Measurements from ENCODE around the gene CHRD.

Gene CHRD

DNA sequence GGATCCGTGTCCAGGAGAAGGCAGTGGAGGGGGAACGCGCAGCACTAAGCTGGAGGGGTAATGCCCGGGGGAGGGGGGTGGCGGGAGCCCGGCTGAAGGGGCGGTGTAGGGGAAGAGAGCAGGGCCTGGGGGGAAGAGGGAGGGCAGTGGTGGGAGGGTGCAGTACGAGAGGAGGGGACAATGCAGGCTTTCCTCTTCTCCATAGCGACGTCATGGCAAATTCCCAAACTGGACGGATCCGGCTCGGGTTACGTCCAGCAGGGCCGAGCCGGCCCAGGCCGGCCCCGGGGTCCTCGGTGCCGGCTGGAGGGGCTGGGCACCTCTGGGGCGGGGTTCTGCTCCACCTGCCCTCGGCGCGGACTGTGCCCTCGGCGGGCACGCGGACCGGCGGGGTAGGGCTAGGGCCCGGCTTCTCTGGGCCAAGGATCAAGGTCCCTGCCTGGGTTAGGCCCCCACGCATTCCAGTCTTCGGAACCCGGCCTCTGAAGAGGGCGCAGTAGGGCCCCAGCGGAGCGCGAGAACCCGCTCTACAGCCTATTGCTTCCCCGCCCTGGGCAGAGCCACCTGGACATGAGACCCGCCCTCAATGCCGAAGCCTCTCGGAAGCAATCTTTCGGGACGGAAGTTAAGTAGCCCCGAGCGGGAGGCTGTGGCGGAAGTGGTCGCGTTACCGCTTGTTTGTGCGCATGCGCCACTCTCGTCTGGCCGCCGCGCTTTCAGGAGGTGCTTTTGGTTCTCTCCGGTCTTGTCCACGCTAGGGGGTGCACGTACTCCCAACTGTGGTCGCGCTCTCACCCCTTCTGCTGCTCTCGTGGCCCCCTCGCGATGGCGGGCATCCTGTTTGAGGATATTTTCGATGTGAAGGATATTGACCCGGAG is 16.9 kb upstream of the CHRD start:
- Histone ChIP-seq H3K9me2 (replicated peaks; ENCODE audit: control insufficient read depth, low read length) (no peaks in the 10 kb centered on the region), H3K27ac (ENCODE audit: low read depth, low read length) (peak overlapping the region; percentile 67), H3K4me3 (ENCODE audit: low read length) (peak overlapping the region; percentile 76), H3F3A (ENCODE audit: control insufficient read depth, insufficient read depth) (0 out of 2 replicates have a peak, but pooled peaks cover 3% of the 10 kb centered on the region), H4K20me1 (ENCODE audit: control insufficient read depth, insufficient read depth, low read depth, low read length) (peaks cover 6% of the 10 kb centered on the region; the same call in 1 of the 2 replicates), H3K79me2 (ENCODE audit: control insufficient read depth, low read length) (peaks cover 34% of the 10 kb centered on the region), H3K9me3 (ENCODE audit: control insufficient read depth, insufficient read depth, low read length) (no peaks in the 10 kb centered on the region), H3K4me2 (ENCODE audit: low read length) (peak overlapping the region; percentile 77), H3K36me3 (ENCODE audit: control insufficient read depth, low read length) (peaks cover 46% of the 10 kb centered on the region), H3K4me1 (ENCODE audit: control insufficient read depth, low read length) (peaks cover 22% of the 10 kb centered on the region), H3K27me3 (ENCODE audit: control insufficient read depth, low read length) (no peaks in the 10 kb centered on the region)
- TF ChIP-seq EZH2phosphoT487 (IDR thresholded peaks at IDR 0.05; ENCODE audit: borderline replicate concordance, low read length): no peak
- TF ChIP-seq, protein P1, sequence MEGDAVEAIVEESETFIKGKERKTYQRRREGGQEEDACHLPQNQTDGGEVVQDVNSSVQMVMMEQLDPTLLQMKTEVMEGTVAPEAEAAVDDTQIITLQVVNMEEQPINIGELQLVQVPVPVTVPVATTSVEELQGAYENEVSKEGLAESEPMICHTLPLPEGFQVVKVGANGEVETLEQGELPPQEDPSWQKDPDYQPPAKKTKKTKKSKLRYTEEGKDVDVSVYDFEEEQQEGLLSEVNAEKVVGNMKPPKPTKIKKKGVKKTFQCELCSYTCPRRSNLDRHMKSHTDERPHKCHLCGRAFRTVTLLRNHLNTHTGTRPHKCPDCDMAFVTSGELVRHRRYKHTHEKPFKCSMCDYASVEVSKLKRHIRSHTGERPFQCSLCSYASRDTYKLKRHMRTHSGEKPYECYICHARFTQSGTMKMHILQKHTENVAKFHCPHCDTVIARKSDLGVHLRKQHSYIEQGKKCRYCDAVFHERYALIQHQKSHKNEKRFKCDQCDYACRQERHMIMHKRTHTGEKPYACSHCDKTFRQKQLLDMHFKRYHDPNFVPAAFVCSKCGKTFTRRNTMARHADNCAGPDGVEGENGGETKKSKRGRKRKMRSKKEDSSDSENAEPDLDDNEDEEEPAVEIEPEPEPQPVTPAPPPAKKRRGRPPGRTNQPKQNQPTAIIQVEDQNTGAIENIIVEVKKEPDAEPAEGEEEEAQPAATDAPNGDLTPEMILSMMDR (IDR thresholded peaks at IDR 0.05; ENCODE audit: low read depth, low read length, poor library complexity, severe bottlenecking): peak; percentile 76

DNA sequence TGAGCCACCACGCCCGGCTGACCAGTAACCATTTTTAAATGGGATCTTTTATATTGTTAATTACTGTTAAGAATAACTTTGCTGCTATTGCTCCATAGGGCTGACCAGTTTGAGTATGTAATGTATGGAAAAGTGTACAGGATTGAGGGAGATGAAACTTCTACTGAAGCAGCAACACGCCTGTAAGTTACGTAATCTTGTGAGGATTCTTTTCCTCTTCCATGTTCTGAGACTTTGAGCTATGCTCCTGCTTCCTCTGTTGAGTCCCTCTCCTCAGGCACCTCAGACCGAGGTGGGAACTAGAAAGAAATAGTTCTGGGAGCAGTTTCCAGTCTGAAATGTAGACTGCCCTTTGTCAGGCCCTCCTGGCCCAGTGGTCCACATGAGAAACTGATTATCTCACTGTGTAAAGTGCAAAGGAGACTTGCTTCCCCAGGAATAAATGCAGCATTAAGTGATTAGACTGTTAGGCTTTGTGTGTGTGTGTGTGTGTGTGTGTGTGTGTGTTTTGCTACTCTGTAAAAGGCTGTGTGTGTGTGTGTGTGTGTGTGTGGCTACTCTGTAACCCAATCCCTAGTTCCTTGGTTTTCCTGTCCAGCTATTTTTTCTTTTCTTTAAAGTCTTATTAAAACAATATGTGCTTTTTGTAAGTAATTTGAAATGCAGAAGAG is 13.1 kb upstream of the CHRD start:
- Histone ChIP-seq H3K4me1 (ENCODE audit: control insufficient read depth, low read length) (peaks cover 11% of the 10 kb centered on the region), H3K27me3 (ENCODE audit: control insufficient read depth, low read length) (no peaks in the 10 kb centered on the region), H3K9me2 (replicated peaks; ENCODE audit: control insufficient read depth, low read length) (no peaks in the 10 kb centered on the region), H3K4me3 (ENCODE audit: low read length) (no peak overlapping the region), H3K4me2 (ENCODE audit: low read length) (no peak overlapping the region), H3K36me3 (ENCODE audit: control insufficient read depth, low read length) (peaks cover 64% of the 10 kb centered on the region), H3F3A (ENCODE audit: control insufficient read depth, insufficient read depth) (peaks cover 14% of the 10 kb centered on the region; the same call in 1 of the 2 replicates), H3K27ac (ENCODE audit: low read depth, low read length) (no peak overlapping the region), H4K20me1 (ENCODE audit: control insufficient read depth, insufficient read depth, low read depth, low read length) (peaks cover 6% of the 10 kb centered on the region; the same call in 1 of the 2 replicates), H3K79me2 (ENCODE audit: control insufficient read depth, low read length) (peaks cover 33% of the 10 kb centered on the region), H3K9me3 (ENCODE audit: control insufficient read depth, insufficient read depth, low read length) (no peaks in the 10 kb centered on the region)
- no peak for TF ChIP-seq EZH2phosphoT487 (IDR thresholded peaks at IDR 0.05; ENCODE audit: borderline replicate concordance, low read length)
- TF ChIP-seq, protein P1 (IDR thresholded peaks at IDR 0.05; ENCODE audit: low read depth, low read length, poor library complexity, severe bottlenecking): no peak

DNA sequence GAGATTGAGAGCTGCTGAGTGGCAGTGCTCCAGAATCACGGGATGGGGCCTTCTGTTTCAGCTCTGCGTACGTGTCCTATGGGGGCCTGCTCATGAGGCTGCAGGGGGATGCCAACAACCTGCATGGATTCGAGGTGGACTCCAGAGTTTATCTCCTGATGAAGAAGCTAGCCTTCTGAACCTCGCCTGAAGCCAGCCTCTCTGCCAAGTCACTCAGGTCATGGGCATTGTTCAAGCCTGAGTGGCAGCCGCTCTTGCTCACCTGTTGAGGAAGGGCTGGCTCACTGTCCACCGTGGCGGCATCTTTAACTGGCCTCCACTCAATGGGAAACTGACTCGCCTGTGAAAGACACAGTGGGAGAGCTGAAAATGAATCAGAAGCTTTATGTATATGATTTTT is 11.7 kb upstream of the CHRD start:
- Histone ChIP-seq H3K79me2 (ENCODE audit: control insufficient read depth, low read length) (peaks cover 22% of the 10 kb centered on the region), H3F3A (ENCODE audit: control insufficient read depth, insufficient read depth) (peaks cover 17% of the 10 kb centered on the region; the same call in 1 of the 2 replicates), H3K4me3 (ENCODE audit: low read length) (no peak overlapping the region), H3K4me2 (ENCODE audit: low read length) (no peak overlapping the region), H4K20me1 (ENCODE audit: control insufficient read depth, insufficient read depth, low read depth, low read length) (peaks cover 6% of the 10 kb centered on the region; the same call in 1 of the 2 replicates), H3K27me3 (ENCODE audit: control insufficient read depth, low read length) (0 out of 2 replicates have a peak, but pooled peaks cover under 1% of the 10 kb centered on the region), H3K9me2 (replicated peaks; ENCODE audit: control insufficient read depth, low read length) (no peaks in the 10 kb centered on the region), H3K4me1 (ENCODE audit: control insufficient read depth, low read length) (peaks cover 11% of the 10 kb centered on the region), H3K36me3 (ENCODE audit: control insufficient read depth, low read length) (peaks cover 58% of the 10 kb centered on the region), H3K27ac (ENCODE audit: low read depth, low read length) (no peak overlapping the region), H3K9me3 (ENCODE audit: control insufficient read depth, insufficient read depth, low read length) (no peaks in the 10 kb centered on the region)
- TF ChIP-seq, protein P1 (IDR thresholded peaks at IDR 0.05; ENCODE audit: low read depth, low read length, poor library complexity, severe bottlenecking): no peak
- no peak for TF ChIP-seq EZH2phosphoT487 (IDR thresholded peaks at IDR 0.05; ENCODE audit: borderline replicate concordance, low read length)

All from DOHH2 (cell line).